ENCODE data around the gene CRYBA2.

The CRYBA2 gene

DNA sequence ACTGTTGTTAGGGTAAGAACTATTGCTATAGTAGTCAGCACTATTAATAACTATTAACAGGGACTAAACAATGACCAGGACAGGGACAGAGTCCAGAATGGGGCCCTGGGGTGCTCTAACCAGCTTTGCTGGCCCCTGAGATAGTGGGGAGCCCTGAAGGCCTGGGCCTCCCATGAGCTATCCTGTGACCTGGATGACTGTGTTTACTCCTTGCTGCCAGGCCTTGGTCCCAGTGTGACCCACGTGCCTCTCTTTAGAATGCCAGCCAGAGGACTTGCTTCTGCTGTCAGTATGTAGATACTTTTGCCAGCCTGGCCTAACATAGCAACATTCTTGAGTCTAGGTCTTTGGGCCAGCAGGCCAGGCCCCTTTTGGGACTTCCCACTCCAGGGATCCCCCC lies 22.3 kb downstream of the CRYBA2 start:
- H3K4me3 ChIP-seq (ENCODE audit: low read depth, low read length), result no peak overlapping the region
- no peak for DNase-seq (ENCODE audit: low read depth)
- TF ChIP-seq, protein P1, sequence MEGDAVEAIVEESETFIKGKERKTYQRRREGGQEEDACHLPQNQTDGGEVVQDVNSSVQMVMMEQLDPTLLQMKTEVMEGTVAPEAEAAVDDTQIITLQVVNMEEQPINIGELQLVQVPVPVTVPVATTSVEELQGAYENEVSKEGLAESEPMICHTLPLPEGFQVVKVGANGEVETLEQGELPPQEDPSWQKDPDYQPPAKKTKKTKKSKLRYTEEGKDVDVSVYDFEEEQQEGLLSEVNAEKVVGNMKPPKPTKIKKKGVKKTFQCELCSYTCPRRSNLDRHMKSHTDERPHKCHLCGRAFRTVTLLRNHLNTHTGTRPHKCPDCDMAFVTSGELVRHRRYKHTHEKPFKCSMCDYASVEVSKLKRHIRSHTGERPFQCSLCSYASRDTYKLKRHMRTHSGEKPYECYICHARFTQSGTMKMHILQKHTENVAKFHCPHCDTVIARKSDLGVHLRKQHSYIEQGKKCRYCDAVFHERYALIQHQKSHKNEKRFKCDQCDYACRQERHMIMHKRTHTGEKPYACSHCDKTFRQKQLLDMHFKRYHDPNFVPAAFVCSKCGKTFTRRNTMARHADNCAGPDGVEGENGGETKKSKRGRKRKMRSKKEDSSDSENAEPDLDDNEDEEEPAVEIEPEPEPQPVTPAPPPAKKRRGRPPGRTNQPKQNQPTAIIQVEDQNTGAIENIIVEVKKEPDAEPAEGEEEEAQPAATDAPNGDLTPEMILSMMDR (IDR thresholded peaks at IDR 0.05; ENCODE audit: low read depth, low read length, missing control alignments), result no peak

DNA sequence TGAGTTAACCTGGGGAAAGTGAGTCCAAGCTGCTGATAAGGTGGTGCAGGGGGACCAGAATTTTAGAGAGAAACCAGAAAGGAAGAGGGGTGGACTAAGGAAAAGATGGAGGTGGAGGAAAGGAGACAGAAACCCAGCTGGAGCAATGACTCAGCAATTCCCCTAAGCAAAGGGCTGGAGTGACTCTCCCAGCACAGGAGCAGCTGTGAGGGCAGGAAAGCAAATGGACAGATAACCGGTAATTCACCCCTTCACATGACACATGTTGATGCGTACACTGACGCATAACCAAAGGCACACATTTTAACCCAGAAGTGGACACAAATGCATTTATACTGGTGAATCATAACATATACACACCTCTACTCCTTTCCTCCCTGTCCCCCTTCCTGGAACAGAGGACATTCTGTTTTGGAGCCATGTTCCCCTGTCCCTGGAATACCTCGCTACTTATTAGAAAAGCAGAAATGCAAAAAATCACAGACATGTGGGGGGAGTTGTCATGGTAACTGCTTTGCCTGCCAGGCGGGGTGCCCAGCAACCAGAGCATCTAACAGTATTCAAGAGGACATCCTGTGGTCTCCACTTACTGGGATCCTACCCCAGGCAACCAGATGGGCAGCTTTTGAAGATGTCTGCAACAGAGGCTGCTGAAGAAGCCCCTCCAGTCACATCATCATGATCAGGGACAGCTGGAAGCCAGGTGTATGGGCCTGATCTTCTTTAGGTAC lies 29.0 kb downstream of the CRYBA2 start:
- H3K4me3 ChIP-seq (ENCODE audit: low read depth, low read length), result no peak overlapping the region
- DNase-seq (ENCODE audit: low read depth), result no peak
- TF ChIP-seq, protein P1 (IDR thresholded peaks at IDR 0.05; ENCODE audit: low read depth, low read length, missing control alignments), result no peak

DNA sequence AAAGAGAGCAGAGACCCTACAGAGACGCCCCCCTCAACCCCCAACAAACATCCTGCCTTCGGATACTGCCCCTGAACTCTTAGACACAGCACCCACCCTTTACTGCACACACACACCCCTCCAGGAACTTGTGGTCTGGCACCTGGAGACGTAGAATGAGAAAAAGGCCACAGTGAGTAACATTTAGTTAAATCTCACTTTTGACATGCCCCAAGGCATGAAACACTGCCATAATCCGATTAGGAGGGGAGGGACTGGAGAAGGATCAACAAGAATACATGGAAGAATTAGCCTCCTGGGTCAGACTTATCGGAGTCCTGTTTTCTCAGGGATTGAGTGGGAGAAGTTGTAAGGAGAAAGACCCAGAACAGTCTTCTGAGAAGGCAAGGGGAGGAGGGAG lies 29.6 kb downstream of the CRYBA2 start:
- DNase-seq (ENCODE audit: low read depth), result no peak
- TF ChIP-seq, protein P1 (IDR thresholded peaks at IDR 0.05; ENCODE audit: low read depth, low read length, missing control alignments), result no peak
- H3K4me3 ChIP-seq (ENCODE audit: low read depth, low read length), result no peak overlapping the region

DNA sequence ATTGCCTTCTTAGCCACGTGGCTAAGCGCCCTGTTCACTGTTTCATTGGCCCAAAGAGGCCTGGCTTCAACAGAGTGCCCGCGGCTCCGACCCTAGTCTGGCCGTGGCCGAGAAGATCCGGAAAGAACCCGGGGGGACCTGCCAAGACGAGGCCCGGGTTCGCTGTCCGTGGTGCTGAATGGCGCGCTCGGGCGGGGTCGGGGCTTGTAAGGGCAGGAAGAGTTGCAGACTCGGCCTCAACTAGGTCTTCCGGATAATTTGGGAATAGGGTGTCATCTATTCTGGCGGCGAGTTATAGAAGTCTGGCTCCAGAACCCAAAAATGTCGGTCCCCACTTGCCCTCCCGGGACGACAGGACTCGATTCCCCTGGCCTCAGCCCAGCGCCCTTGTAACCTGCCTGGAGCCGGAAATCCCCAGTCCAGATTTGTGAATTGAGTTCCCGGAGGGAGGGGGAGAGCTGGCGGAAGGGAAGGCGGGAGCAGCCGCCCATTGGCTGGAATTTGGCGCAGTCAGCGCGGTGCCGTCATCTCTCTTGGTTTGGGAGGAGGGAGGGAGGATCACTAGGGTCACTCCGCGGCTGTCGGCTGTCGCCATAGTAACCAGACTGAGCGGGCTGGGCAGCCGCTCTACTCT lies 30.2 kb downstream of the CRYBA2 start:
- DNase-seq (ENCODE audit: low read depth), result no peak
- TF ChIP-seq, protein P1 (IDR thresholded peaks at IDR 0.05; ENCODE audit: low read depth, low read length, missing control alignments), result no peak
- H3K4me3 ChIP-seq (ENCODE audit: low read depth, low read length), result no peak overlapping the region

DNA sequence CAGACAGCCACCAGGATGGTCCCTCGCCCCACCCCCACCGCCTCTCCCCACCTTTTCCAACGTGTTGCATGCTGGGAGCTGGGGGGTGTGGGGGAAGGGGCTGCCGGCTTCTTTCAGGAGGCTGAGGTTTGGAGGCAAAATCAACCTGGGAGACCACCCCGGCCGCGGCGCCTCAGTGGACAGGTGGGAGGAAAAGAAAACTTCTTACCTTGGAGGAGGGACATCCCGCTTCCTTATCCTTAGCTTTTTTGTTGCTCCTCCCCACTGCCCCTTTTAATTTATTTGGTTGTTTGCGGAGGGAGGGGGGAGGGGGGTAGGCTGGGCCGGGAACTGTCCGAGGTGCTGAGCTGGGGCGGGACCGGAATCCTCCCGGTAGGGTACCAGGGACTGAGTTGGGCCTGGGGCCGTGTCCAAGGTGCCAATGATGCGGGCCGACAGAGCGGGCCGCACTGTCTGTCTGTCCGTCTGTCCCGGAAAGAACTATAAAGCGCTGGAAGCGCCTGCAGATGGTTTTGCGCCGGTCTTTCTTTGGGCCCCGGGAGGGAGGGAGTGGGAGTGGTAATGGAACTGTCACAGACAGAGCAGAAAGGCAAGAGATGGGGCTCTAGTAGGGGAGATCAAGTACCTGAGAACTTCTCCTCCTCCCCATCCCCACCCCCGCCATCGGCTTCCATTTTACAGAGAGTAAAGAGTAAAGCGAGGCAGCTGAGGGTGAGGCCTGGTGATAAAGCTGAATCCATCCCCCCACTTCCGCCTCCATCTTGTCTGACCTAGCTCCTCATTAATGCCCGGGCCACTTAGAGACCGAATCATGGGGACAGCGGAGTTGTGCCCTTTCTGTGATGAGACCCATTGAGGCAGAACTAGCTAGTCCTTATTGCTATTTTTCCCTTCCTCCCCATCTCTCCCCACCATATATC lies 31.3 kb downstream of the CRYBA2 start:
- DNase-seq (ENCODE audit: low read depth), result no peak
- H3K4me3 ChIP-seq (ENCODE audit: low read depth, low read length), result no peak overlapping the region
- TF ChIP-seq, protein P1 (IDR thresholded peaks at IDR 0.05; ENCODE audit: low read depth, low read length, missing control alignments), result no peak

DNA sequence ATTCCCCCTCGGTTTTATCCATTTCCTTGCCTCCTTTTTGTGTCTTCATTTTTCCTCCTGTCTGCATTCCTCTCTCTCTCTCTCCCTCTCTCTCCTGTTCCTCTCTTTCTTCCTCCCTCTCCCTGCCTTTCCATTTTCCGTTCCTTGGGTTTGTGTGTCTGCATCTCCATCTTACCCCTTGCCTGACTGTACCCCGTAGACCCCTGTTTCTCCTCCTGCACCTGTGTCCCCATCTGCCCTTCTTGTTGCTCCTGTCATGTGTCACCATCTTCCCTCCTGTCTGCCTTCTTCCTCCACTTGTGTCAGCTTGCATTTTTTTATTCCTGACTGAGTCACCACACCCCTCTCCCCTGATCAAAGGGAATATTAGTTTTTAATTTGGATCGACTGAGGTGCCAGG lies 32.0 kb downstream of the CRYBA2 start:
- no peak overlapping the region for H3K4me3 ChIP-seq (ENCODE audit: low read depth, low read length)
- DNase-seq (ENCODE audit: low read depth), result no peak
- TF ChIP-seq, protein P1 (IDR thresholded peaks at IDR 0.05; ENCODE audit: low read depth, low read length, missing control alignments), result no peak

All from GM12864 (cell line).